Bronchial epithelial cell (primary cell): ENCODE data around the gene RAB9A. TPM values are rescaled to one million over a fixed set of nuclear protein-coding genes. Genes with fewer than 3 reads are reported as not detected.

Experiments used
- DNase-seq: peaks from one replicate; pipeline ENCODE4 v3.0.0-alpha.2; 2010; ENCODE audit warnings: low read depth
- FAIRE-seq: peaks from 2 replicates; lab custom pipeline; 2011; peaks lifted over from hg19 to GRCh38; lab: Jason Lieb, UNC
- H3K27me3 ChIP-seq: 2 replicates; pipeline ENCODE4 v1.5.1; 2011; ENCODE audit warnings: low read length; ENCODE audit not compliant: control insufficient read depth, insufficient read depth
- H3K36me3 ChIP-seq: 2 replicates; pipeline ENCODE4 v1.5.1; 2011; ENCODE audit warnings: low read length; ENCODE audit not compliant: control insufficient read depth, insufficient read depth
- H3K4me3 ChIP-seq: 2 replicates; pipeline ENCODE4 v1.5.1; 2011; ENCODE audit warnings: mild to moderate bottlenecking, low read depth, low read length, control low read depth
- total RNA-seq: library from RNA; depleted of rRNA; stranded (reverse); fragments of >200 nt; gene quantifications from 2 replicates; pipeline ENCODE4 v1.2.1, GENCODE V29; 2014
- TF ChIP-seq, protein P1 (sequence below): IDR thresholded peaks from 2 replicates; pipeline ENCODE4 v1.5.1; 2011; ENCODE audit warnings: mild to moderate bottlenecking, moderate library complexity, low read length, control low read depth, inconsistent platforms; ENCODE audit not compliant: insufficient read depth, severe bottlenecking

Gene RAB9A
- total RNA-seq, 1 donor from 2014 or later, result 43.4 TPM

DNA sequence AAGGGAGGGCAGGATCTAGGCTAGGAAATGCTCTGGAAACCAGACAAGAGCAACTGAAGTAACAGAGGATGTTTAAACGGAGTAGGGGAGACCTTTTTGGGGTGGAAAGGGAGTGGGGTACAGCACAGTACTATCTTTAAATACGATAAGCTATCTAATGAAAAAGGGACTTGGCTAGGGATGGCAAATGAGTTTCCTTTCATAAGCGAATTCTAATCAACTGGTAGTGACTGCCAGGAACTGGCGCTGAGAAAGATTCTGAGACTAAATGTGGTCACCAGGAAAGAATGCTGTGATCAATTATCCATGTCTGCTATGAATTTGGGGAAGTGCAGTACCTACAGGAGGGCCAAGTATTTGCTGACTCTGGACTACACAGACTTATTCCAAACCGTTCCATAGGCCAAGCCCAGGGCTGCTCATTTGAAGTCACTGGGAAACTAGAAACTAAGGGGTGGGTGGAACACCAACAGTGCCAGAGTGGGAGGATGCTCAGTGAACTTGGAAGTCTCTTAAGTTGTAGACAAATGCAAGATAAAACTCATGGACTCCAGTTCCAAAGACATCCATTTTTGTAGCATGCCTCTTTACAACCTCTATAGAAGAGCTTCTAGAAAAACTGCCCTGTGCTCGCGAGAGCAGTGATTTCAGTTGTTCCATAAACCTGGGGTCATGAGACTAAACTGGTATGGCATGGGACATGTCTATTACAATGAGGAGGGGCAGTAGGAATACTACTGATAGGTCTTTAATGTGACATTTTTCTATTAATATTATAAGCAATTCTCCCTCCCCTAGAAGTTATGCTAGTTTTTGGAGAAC lies 43.5 kb downstream of the RAB9A start:
- TF ChIP-seq, protein P1, sequence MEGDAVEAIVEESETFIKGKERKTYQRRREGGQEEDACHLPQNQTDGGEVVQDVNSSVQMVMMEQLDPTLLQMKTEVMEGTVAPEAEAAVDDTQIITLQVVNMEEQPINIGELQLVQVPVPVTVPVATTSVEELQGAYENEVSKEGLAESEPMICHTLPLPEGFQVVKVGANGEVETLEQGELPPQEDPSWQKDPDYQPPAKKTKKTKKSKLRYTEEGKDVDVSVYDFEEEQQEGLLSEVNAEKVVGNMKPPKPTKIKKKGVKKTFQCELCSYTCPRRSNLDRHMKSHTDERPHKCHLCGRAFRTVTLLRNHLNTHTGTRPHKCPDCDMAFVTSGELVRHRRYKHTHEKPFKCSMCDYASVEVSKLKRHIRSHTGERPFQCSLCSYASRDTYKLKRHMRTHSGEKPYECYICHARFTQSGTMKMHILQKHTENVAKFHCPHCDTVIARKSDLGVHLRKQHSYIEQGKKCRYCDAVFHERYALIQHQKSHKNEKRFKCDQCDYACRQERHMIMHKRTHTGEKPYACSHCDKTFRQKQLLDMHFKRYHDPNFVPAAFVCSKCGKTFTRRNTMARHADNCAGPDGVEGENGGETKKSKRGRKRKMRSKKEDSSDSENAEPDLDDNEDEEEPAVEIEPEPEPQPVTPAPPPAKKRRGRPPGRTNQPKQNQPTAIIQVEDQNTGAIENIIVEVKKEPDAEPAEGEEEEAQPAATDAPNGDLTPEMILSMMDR, result no peak
- no peak for FAIRE-seq
- no peaks in the 10 kb centered on the region for H3K36me3 ChIP-seq
- DNase-seq, result no peak
- H3K4me3 ChIP-seq, result no peak overlapping the region
- H3K27me3 ChIP-seq, result no peaks in the 10 kb centered on the region

DNA sequence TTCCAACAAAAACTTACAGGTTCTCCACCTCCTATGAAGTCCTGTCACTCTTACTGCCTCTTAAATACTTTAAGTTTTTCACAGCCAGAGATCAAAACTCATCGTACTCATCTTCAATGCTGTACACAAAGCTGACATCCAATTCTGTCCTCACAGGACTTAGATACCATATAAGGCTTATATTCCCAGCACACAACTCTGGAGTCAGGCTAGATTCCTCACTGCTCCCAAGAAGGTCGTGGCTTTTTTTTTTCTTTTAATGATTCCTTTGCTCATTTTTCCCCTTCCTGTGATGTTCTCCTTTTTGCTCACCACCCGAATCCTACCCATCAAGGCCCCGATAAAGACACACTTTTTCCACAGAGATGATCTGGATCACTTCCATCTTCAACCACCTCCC lies 44.6 kb downstream of the RAB9A start:
- no peak for FAIRE-seq
- TF ChIP-seq, protein P1, result no peak
- no peak for DNase-seq
- Histone ChIP-seq H3K27me3 (no peaks in the 10 kb centered on the region), H3K4me3 (peak overlapping the region; percentile 73), H3K36me3 (no peaks in the 10 kb centered on the region)

DNA sequence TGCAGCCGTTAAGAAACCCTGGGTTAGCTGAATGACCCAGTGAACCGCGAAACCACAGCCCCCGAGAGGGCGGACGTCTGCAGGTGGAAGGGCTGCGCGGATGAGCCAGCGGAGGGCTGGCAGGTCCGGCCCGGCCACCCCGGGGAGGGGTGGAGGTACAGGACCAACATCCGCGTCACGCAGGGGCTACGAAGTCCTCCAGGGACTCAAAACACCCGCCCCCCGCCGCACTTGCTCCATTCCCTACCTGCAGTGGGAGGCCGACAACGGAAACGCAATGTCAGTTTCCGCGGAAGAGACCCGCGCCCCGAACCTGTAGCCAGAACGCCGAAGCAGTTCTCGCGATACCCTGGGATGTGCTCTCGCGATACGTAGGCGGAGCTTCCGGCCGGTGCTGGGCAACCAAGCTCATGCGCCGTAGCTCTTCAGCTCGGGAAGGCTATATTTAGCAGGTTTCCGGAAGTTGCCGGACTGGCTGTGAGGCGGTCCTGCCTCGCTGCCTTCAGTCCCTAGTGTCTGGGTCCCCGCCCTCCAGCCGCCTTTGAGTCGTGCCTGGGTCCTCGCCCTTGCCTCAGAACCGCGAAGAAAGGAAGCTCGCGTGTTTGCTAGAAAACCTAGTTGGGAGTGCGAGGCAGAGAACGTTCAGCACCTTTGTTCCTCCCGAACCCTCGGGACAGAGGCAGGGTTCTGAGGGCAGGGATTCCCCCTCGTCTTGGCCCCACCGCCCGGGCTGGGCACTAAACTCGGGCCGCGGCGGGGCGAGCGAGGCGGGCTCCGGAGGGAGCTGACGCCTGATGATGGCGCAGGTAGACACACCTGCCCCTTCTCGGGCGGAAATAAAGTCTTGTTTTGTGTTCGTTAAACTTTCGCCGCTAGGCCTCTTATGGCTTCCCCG lies 45.6 kb downstream of the RAB9A start, which contains the start of the genes OFD1 and TRAPPC2:
TSS of gene OFD1 (plus strand) at position 471 of the 895 bp plus-strand sequence. CDS start at position 795, 324 bp downstream.
TSS of gene TRAPPC2 (minus strand) at position 343 of the 895 bp plus-strand sequence. CDS start 14,657 bp downstream, outside the sequence.
- TF ChIP-seq, protein P1, result peak; percentile 3
- FAIRE-seq (peak; percentile 98), DNase-seq (peak; percentile 87)
- no peaks in the 10 kb centered on the region for H3K36me3 ChIP-seq
- H3K4me3 ChIP-seq, result peak within 1 kb of the TSS; percentile 73
- H3K27me3 ChIP-seq, result no peaks in the 10 kb centered on the region

DNA sequence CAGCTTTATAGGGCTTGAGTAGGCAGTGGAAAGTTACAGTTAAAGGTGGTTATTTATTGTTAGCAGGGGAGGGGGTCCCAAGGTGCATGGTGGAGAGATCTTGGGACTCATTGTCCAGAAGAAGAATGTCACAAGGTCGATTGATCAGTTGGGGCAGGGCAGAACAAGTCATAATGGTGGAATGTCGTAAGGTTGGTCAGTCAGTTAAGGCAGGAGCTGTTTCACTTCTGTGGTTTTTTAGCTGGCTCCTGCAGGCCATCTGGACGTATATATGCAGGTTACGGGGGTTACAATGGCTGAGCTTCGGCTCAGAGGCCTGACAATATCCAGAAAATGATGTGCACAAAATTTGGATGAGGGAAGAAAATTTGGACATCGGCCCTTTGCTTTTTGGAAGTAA lies 52.8 kb downstream of the RAB9A start:
- Histone ChIP-seq H3K27me3 (no peaks in the 10 kb centered on the region), H3K36me3 (no peaks in the 10 kb centered on the region)
- FAIRE-seq, result no peak

DNA sequence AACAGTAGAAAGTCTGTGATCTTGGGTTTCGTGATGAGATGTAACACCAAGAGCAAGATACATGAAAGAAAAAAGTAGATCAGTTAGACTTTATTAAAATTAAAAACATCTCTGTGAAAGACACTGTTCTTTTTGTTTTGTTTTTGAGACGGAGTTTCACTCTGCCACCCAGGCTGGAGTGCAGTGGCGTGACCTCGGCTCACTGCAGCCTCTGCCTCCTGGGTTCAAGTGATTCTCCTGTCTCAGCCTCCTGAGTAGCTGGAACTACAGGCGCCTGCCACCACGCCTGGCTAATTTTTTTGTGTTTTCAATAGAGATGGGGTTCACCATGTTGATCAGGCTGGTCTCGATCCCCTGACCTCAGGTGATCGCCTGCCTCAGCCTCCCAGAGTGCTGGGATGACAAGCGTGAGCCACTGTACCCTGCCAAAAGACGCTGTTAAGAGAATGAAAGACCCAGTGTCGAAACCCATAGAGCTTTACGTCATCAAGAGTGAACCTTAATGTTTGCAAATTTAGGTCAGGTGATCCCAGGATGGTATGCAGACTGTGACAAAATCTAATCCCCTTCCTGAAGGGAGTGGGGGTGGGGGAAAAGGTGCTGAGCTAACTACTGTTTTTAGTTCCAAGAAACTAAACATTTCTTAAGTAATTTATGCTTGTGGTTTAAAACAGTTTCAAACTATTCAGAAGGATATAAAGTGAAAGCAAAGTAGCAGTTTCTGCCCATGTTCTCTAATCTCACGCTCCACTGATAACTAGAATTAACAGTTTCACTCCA lies 53.7 kb downstream of the RAB9A start:
- Histone ChIP-seq H3K27me3 (no peaks in the 10 kb centered on the region), H3K36me3 (no peaks in the 10 kb centered on the region), H3K4me3 (no peak overlapping the region)
- DNase-seq (peak; percentile 24), FAIRE-seq (no peak)
- TF ChIP-seq, protein P1, result no peak

More for the DNA sequence above, 52.8 kb downstream of the RAB9A start:
- H3K4me3 ChIP-seq, result no peak overlapping the region
- no peak for DNase-seq
- TF ChIP-seq, protein P1, result no peak
